Hepatocyte (in vitro differentiated cells): ENCODE data around the gene TOX2.

Source experiments
- CTCF ChIP-seq: fragments of 200-600 bp; sonication (generic); IDR thresholded peaks from 2 replicates; pipeline ENCODE4 v1.5.1; 2016; ENCODE audit warnings: antibody characterized with exemption, mild to moderate bottlenecking; ENCODE audit not compliant: poor library complexity
- EZH2 ChIP-seq: fragments of 200-600 bp; sonication (generic); IDR thresholded peaks from 2 replicates; pipeline ENCODE4 v1.6.1; 2016; ENCODE audit warnings: antibody characterized with exemption, mild to moderate bottlenecking, borderline replicate concordance
- EZH2phosphoT487 ChIP-seq: fragments of 200-600 bp; sonication (generic); IDR thresholded peaks from one replicate; pipeline ENCODE4 v1.6.1; 2018; ENCODE audit warnings: antibody characterized with exemption, mild to moderate bottlenecking, low read depth, moderate library complexity; ENCODE audit not compliant: unreplicated experiment, severe bottlenecking

GRCh38 chr20:43972051-43972450, 57.4 kb downstream of the TOX2 start:
- TF ChIP-seq CTCF (no peak), EZH2 (no peak), EZH2phosphoT487 (no peak)
